Right lobe of liver (tissue), 6 donors: ENCODE measurements around the gene PRPF6. TPM values are rescaled to one million over a fixed set of nuclear protein-coding genes. Genes with fewer than 3 reads are reported as not detected.
A peak's percentile ranks its signal among the peaks of the same experiment; 100 is the strongest.

Source experiments
- ATAC-seq, 4 donors: fragments of 200-7000 bp; cut with Tn5 transposase; one replicate each; pipeline ENCODE4 v1.9.1; 2020; ENCODE audit warnings: mild to moderate bottlenecking in 4 of 4, moderate library complexity in 4 of 4
- DNase-seq, 3 donors: peaks; one replicate each; pipeline ENCODE4 v3.0.0-alpha.2; 2020
- H3K27ac ChIP-seq, 3 donors: fragments of 200-600 bp; one replicate each; pipeline ENCODE4 v1.8.0; 2022
- H3K27me3 ChIP-seq, 2 donors: fragments of 200-600 bp; one replicate each; pipeline ENCODE4 v1.8.0; 2022
- H3K36me3 ChIP-seq, 4 donors: fragments of 200-600 bp; sonication (generic) in 1 of 4; one replicate each; pipeline versions ENCODE4 v1.5.1 to v1.8.0; 2017 to 2022; ENCODE audit warnings: control low read depth in 1 of 4
- H3K4me1 ChIP-seq, 4 donors: fragments of 200-600 bp; sonication (generic) in 1 of 4; one replicate each; pipeline versions ENCODE4 v1.5.1 to v1.8.0; 2017 to 2022; ENCODE audit warnings: control low read depth in 1 of 4
- H3K4me3 ChIP-seq, 3 donors: fragments of 200-600 bp; one replicate each; pipeline ENCODE4 v1.8.0; 2022
- H3K9me3 ChIP-seq, 4 donors: fragments of 200-600 bp; sonication (generic) in 1 of 4; one replicate each; pipeline versions ENCODE4 v1.5.1 to v1.8.0; 2017 to 2022; ENCODE audit warnings: control low read depth in 1 of 4
- CTCF ChIP-seq, 4 donors: fragments of 200-600 bp in 3 of 4; fragments of 450-650 bp in 1 of 4; IDR thresholded peaks; one replicate each; pipeline versions ENCODE4 v1.5.1 to v1.8.0; 2016 to 2022; ENCODE audit warnings: antibody characterized with exemption in 4 of 4, mild to moderate bottlenecking in 2 of 4
- POLR2A ChIP-seq: fragments of 450-650 bp; IDR thresholded peaks from one replicate; pipeline ENCODE4 v1.6.1; 2017; ENCODE audit warnings: antibody characterized with exemption, mild to moderate bottlenecking
- WGBS: methylation state at CpG from one replicate; pipeline ENCODE4 v1.1.6; 2018; ENCODE audit warnings: low coverage, low lambda C conversion rate; ENCODE audit not compliant: insufficient coverage; ENCODE audit errors: missing lambda C conversion rate; 5-methylcytosine and 5-hydroxymethylcytosine counted together
- intact Hi-C, 2 donors: fragments of 100-400 bp; cut with DNase I; formaldehyde crosslinking; loops; one replicate each; pipeline versions ENCODE4 v1.11.2 to v1.14.1; 2022
- total RNA-seq, 6 experiments: library from RNA; depleted of rRNA in 2 of 6; stranded (reverse); fragments of >200 nt in 2 of 6; fragmentation: NEBNext Ultra II Directional in 3 of 6; extraction: Animal tissue kit (Norgen Biotek cat#: 25700) in 3 of 6; gene quantifications; one replicate each; pipeline versions ENCODE4 v1.1.0 to v1.2.4, GENCODE V29; 2016 to 2023
- donor health status: DM: no; HTN: yes; CAD: no.
- donor health status: DM: no; HTN: no; CAD: no.
- donor health status: DM: no; HTN: no; CAD: no.
- donor health status: DM: no; HTN: yes; CAD: no.
- donor health status: DM: no; HTN: yes; CAD: no.

The PRPF6 gene
- total RNA-seq, 6 experiments from 2014 or later: 21.7 to 28.9 (median 24.4) TPM

DNA sequence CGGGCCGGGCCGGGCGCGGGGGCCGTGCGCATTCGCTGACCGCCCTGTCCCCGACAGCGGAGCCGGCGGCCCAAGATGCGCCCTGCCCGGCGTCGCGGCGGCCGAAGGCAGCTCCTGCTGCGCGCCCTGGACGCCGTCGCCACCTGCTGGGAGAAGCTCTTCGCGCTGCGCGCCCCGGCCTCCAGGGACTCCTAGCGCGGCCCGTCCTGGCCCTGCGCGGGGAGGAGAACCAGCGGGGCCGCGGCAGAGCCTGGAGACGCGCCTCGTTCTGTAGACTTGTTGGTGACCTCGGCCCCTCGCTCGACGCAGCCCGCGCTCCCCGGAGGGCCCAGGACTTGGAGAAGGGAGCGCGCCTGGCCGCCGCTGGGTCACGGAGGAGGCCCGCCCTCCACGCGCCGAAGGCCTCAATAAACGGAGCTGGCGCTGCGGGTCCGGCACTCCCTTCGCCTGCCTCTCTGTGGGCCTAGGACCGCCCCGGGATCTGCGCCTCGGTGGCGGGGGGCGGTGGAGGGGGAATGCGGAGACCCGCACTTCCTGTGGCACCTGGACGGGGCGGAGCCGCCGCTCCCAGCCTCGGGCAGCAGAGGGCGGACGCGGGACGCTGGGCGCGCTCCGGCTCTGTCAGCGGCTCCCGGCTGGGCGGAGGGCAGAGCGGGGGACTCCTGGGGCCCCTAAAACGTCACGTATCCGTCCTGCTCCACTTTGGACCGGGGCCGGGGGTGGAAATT is 57.8 kb downstream of the PRPF6 start:
- intact Hi-C loops: no loop called here
- Histone ChIP-seq H3K9me3 (no peaks in the 10 kb centered on the region), H3K27me3 (peaks cover 0 to 11% of the 10 kb centered on the region in 2 donors), H3K4me1 (peaks cover 0 to 7% (median 0%) of the 10 kb centered on the region in 4 donors), H3K4me3 (peak overlapping the region; percentile 57 to 62 (median 61)), H3K27ac (peak overlapping the region; percentile 8 to 39 (median 15)), H3K36me3 (no peaks in the 10 kb centered on the region)
- ATAC-seq (peak; percentile 87 to 91 (median 88)), DNase-seq (peak; percentile 82 to 88 (median 85))
- 0% methylated on average over 12 of the region's 91 CpGs for WGBS
- peak; percentile 58 to 66 (median 61) for TF ChIP-seq CTCF (IDR thresholded peaks at IDR 0.05)
- no peak for TF ChIP-seq POLR2A

GRCh38 chr20:64039293-64040160 is 58.6 kb downstream of the PRPF6 start:
- H3K4me1 ChIP-seq: peaks cover 0 to 7% (median 0%) of the 10 kb centered on the region in 4 donors
- no peak for TF ChIP-seq POLR2A
- TF ChIP-seq CTCF (IDR thresholded peaks at IDR 0.05): no peak
- H3K4me3 ChIP-seq: peak overlapping the region; percentile 57 to 62 (median 61)
- no peak for DNase-seq
- no peaks in the 10 kb centered on the region for H3K36me3 ChIP-seq
- peak overlapping the region in 1 of 3 donors; percentile 39 for H3K27ac ChIP-seq
- ATAC-seq: peak; percentile 43 to 58 (median 48)
- H3K27me3 ChIP-seq: peaks cover 0 to 11% of the 10 kb centered on the region in 2 donors
- 15% methylated on average over 4 of the region's 17 CpGs for WGBS
- intact Hi-C loops: no loop called here
- no peaks in the 10 kb centered on the region for H3K9me3 ChIP-seq

GRCh38 chr20:64040231-64041039 is 59.5 kb downstream of the PRPF6 start:
- H3K4me1 ChIP-seq: peaks cover 0 to 7% (median 0%) of the 10 kb centered on the region in 4 donors
- ATAC-seq (no peak), DNase-seq (no peak)
- H3K4me3 ChIP-seq: no peak overlapping the region
- H3K36me3 ChIP-seq: no peaks in the 10 kb centered on the region
- peaks cover 0 to 11% of the 10 kb centered on the region in 2 donors for H3K27me3 ChIP-seq
- intact Hi-C loops: no loop called here
- H3K27ac ChIP-seq: no peak overlapping the region
- H3K9me3 ChIP-seq: no peaks in the 10 kb centered on the region
- TF ChIP-seq POLR2A: no peak
- TF ChIP-seq CTCF (IDR thresholded peaks at IDR 0.05): no peak
- WGBS: 20% methylated on average over 2 of the region's 12 CpGs

DNA sequence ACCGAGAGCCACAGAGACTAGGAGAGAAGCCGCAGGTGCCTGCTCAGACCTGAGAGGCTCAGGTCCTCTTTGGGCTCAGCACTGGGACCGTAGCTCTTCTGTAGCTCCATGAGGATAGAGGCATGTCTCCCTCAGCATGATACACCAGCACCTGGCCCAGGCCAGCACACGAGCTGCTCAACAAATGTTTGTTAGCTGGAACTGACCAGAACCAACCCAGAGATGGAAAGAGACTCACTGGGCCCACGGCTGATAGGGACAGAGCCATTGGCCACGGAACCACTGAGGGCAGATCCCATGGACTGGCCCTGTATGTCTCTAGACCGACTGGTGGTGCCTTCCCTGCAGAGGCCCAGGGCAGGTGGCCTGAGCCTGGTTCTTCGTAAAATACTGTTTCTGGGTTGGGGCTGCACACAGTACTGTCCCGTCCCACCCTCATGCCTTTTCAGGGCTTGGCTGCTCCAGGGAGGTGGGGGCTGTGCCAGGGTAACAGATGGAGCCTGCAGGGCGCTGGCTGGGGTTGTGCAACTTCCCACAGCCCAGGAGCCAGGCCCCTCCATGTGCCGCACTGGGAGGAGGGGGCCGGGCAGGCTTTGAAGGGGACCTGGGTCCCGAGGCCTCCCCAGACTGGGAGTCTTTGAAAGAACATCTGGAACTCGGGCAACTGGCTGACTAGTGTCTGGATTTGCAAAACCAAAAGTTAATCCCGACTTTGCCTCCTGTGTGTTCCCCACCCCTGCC is 60.3 kb downstream of the PRPF6 start:
- intact Hi-C loops: no loop called here
- ATAC-seq: no peak
- H3K36me3 ChIP-seq: no peaks in the 10 kb centered on the region
- TF ChIP-seq CTCF (IDR thresholded peaks at IDR 0.05) (no peak), POLR2A (no peak)
- no CpG with 5 or more reads among the region's 15 CpGs for WGBS
- DNase-seq: no peak
- H3K4me1 ChIP-seq: peaks cover 0 to 7% (median 0%) of the 10 kb centered on the region in 4 donors
- H3K27me3 ChIP-seq: peaks cover 0 to 11% of the 10 kb centered on the region in 2 donors
- H3K27ac ChIP-seq: no peak overlapping the region
- no peak overlapping the region for H3K4me3 ChIP-seq
- no peaks in the 10 kb centered on the region for H3K9me3 ChIP-seq
